ENCODE measurements around the gene RPL27.
A peak's percentile ranks its signal among the peaks of the same experiment; 100 is the strongest.
"Not testable (repeated sequence)": the region's sequence is repeated elsewhere in the genome, so short reads cannot be mapped to it uniquely, and the experiment has no call there.

The RPL27 gene

DNA sequence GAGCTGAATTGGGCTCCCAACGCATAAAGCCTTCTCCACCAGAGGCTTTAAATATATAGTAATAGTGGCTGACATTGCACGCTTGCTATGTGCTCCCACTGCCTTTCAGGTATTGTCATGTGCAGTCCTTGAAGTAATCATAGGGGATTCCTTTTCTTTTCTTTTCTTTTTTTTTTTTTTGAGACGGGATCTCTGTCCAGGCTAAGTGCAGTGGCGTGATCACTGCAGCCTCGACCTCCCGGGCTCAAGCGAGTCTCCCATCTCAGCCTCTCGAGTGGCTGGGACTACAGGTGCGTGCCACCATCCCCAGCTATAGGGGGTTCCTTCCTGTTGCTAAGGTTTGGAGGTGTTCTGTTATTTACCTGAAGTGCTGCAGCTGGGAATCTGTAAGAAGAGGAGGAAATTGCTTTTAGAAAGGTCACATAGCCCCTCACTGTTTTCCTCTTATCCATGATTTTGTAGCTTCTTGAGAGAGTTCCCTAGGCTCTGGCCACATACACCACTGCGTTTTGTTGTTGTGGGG, 845 bp downstream of the RPL27 start:
- DNase-seq (ENCODE audit: insufficient read length): no peak
- no peak for FAIRE-seq
- no peak for TF ChIP-seq POLR2A (IDR thresholded peaks at IDR 0.05; ENCODE audit: low read depth, low read length)
- TF ChIP-seq TAF1 (IDR thresholded peaks at IDR 0.05; ENCODE audit: borderline replicate concordance, low read depth, low read length): no peak
- TF ChIP-seq POLR2AphosphoS5 (IDR thresholded peaks at IDR 0.05; ENCODE audit: low read depth, low read length): no peak

DNA sequence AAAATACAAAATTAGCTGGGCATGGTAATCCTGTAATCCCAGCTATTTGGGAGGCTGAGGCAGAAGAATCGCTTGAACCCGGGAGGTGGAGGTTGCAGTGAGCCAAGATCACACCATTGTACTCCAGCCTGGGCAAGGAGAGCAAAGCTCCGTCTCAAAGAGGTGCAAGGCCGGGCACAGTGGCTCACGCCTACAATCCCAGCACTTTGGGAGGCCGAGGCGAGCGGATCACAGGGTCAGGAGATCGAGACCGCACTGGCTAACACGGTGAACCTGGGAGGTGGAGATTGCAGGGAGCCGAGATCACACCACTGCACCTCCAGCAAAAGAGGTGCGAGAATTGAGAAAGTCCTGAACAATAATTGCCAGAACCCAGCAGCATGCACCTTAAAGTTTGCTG, 2.7 kb downstream of the RPL27 start:
- not testable (repeated sequence) for DNase-seq (ENCODE audit: insufficient read length); FAIRE-seq

DNA sequence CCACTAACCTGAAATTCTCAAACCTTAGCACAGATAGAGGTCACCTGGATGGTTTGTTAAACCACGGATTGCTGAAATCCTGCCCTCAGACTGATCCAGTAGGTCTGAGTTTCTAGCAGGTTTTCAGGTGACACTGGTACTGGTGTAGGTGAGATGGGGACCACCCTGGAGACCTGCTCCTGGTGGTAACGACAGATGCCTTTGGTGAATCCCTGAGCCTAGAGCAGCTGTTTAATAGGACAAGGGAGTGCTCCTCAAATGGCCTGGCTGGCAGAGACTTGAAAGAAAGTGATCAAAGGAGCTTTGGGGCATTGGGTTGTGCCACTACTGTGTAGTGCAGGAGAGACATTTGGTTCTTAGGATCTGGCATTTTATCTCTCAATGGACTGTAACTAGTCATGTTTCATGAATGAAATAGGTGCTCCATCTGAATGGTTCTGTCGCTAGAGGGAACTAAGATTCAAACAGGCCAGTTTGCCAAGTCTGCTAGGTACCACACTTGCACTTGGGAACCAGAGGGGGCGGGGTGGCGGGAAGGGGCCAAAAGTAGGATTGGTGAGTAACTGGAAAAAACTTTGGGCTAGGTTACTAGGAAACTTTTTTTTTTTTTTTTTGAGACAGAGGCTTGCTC, 5.4 kb downstream of the RPL27 start:
- FAIRE-seq: no peak
- no peak for DNase-seq (ENCODE audit: insufficient read length)
- peak; percentile 16; the same call in 1 of the 2 replicates for TF ChIP-seq POLR2AphosphoS5 (IDR thresholded peaks at IDR 0.05; ENCODE audit: low read depth, low read length)
- TF ChIP-seq TAF1 (IDR thresholded peaks at IDR 0.05; ENCODE audit: borderline replicate concordance, low read depth, low read length): no peak
- peak; percentile 68 for TF ChIP-seq POLR2A (IDR thresholded peaks at IDR 0.05; ENCODE audit: low read depth, low read length)

DNA sequence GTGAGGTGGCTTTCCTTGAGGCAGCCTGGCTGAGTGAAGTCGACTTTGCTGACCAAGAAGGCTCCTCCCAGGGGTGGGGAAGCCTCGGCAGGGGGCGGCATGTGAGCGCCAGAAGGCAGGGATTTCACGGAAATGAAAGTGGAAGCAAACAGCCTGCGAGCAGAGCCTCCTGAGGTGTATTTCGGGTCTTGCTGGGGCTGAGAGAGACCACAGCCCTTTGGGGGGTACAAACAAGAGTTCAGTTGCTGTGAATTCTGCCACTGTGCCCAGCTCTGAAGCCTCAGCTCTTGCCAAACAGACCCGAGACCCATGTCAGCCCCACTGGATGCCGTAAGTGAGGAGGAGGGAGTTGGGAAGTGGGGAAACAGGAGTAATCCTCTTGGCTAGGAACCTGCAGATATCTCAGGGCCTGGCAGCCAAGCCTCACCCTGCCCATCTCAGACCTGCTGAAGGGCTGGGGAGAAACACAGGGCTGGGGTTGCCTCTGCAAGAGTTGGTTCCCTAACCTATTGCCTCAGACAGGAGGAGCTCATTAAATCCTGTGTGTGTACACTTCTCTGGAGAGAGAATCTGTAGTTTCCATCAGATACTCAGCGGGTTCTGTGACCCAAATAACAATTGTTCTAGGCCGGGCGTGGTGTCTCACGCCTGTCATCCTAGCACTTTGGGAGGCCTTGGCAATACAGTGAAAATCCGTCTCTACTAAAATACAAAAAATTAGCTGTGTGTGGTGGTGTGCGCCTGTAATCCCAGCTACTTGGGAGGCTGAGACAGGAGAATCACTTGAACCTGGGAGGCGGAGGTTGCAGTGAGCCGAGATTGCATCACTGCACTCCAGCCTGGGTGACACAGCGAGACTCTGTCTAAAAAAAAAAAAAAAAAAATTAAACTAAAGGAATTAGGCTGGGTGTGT, 8.7 kb downstream of the RPL27 start, which contains the start of gene IFI35:
Gene IFI35 (plus strand): TSS at position 146 of the 913 bp plus-strand sequence. CDS start 164 bp downstream, at position 310.
- TF ChIP-seq TAF1 (IDR thresholded peaks at IDR 0.05; ENCODE audit: borderline replicate concordance, low read depth, low read length): peak; percentile 66; the same call in 1 of the 2 replicates
- TF ChIP-seq POLR2AphosphoS5 (IDR thresholded peaks at IDR 0.05; ENCODE audit: low read depth, low read length): peak; percentile 75
- peak; percentile 81 for TF ChIP-seq POLR2A (IDR thresholded peaks at IDR 0.05; ENCODE audit: low read depth, low read length)
- FAIRE-seq (peak; percentile 88), DNase-seq (ENCODE audit: insufficient read length) (peak; percentile 86)

DNA sequence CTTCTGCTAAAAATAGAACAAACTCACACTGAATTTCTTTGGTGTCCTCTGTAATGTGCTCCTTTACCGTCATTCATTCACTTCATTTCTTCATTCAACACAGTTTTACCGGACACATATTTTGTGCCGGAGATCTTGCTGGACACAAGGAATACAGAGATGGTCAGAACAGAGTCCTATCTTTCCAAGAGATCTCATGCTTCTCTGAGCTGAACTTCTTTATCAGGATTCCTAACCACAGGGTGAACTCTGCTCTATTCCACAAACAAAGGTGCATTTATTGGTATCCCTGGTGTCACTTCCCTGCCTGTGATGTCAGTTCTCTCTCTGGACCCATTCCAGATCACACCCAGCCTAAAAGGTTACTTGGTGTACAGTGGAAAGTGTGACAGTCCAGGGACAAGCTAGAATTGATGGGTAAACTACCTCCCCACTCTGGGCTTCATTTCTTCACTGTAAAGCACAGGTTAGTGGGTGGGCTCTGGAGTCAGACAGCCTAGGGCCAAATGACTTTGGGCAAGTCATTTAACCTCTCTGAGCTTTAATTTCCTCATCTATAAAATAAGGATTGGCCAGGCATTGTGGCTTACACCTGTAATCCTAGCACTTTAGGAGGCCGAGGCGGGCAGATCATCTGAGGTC, 12.6 kb downstream of the RPL27 start:
- no peak for DNase-seq (ENCODE audit: insufficient read length)
- no peak for FAIRE-seq
- TF ChIP-seq TAF1 (IDR thresholded peaks at IDR 0.05; ENCODE audit: borderline replicate concordance, low read depth, low read length): no peak
- TF ChIP-seq POLR2AphosphoS5 (IDR thresholded peaks at IDR 0.05; ENCODE audit: low read depth, low read length): no peak
- no peak for TF ChIP-seq POLR2A (IDR thresholded peaks at IDR 0.05; ENCODE audit: low read depth, low read length)

DNA sequence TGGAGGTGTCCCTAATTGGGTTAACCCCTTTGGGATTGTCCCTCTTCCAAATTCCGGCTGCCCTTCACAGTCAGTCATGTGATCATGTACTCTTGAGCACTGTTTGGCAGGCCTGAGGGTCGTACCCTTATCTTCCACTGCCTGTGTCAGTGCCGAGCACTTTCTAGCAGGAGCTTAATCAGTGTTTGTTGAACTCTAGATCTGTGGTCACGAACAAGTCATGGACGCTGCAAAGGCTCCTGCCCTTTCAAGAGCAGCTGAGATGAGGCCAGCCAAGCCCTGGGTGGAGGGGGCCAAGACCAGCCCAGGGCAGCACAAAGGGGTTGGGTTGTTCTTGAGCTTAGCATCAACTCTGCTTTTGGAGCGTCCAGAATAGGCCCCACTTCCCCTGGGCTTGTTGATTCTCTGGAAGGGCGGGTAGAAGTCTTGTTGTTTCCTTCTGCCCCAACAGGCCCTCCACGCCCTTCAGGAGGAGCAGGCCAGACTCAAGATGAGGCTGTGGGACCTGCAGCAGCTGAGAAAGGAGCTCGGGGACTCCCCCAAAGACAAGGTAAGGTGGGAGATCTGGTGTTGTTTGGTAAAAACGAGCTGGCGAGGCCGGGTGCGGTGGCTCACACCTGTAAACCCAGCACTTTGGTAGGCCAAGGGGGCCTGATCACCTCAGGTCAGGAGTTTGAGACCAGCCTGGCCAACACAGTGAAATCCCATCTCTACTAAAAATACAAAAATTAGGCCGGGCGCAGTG, 13.7 kb downstream of the RPL27 start:
- no peak for FAIRE-seq
- no peak for DNase-seq (ENCODE audit: insufficient read length)
- TF ChIP-seq POLR2A (IDR thresholded peaks at IDR 0.05; ENCODE audit: low read depth, low read length): no peak
- no peak for TF ChIP-seq POLR2AphosphoS5 (IDR thresholded peaks at IDR 0.05; ENCODE audit: low read depth, low read length)
- TF ChIP-seq TAF1 (IDR thresholded peaks at IDR 0.05; ENCODE audit: borderline replicate concordance, low read depth, low read length): no peak

DNA sequence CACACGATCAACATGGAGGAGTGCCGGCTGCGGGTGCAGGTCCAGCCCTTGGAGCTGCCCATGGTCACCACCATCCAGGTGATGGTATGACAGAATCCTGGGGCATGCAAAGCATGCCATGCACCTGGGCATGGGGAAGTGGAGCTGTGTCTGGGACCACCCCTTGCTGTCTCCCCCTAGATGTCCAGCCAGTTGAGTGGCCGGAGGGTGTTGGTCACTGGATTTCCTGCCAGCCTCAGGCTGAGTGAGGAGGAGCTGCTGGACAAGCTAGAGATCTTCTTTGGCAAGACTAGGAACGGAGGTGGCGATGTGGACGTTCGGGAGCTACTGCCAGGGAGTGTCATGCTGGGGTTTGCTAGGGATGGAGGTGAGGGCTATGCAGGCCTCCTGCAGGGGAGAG, 15.1 kb downstream of the RPL27 start:
- TF ChIP-seq TAF1 (IDR thresholded peaks at IDR 0.05; ENCODE audit: borderline replicate concordance, low read depth, low read length): no peak
- TF ChIP-seq POLR2AphosphoS5 (IDR thresholded peaks at IDR 0.05; ENCODE audit: low read depth, low read length): no peak
- FAIRE-seq: no peak
- DNase-seq (ENCODE audit: insufficient read length): no peak

DNA sequence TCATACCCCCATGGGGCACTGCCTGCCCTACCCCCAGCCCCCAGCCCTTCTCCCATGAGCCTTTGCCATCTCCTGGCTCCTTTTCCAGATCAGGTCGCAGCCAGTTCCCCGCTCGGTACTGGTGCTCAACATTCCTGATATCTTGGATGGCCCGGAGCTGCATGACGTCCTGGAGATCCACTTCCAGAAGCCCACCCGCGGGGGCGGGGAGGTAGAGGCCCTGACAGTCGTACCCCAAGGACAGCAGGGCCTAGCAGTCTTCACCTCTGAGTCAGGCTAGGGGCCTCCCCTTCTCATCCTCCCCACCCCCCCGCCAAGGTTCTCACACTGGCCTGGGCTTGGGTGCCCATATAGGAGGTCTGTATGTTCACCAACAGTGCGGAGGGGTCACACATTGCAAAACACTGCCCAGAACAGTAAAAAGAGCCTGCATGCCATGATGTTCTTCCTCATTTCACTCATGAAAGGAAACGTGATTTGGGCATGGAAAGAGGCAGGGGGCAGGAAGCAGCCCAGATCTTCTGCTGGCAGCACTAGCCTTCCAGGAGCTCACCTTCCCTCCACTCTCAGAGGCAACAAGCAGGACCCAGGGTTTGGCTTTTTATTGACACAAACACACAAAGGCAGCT, 15.9 kb downstream of the RPL27 start:
- DNase-seq (ENCODE audit: insufficient read length): no peak
- no peak for TF ChIP-seq POLR2A (IDR thresholded peaks at IDR 0.05; ENCODE audit: low read depth, low read length)
- no peak for TF ChIP-seq POLR2AphosphoS5 (IDR thresholded peaks at IDR 0.05; ENCODE audit: low read depth, low read length)
- no peak for TF ChIP-seq TAF1 (IDR thresholded peaks at IDR 0.05; ENCODE audit: borderline replicate concordance, low read depth, low read length)
- FAIRE-seq: no peak

DNA sequence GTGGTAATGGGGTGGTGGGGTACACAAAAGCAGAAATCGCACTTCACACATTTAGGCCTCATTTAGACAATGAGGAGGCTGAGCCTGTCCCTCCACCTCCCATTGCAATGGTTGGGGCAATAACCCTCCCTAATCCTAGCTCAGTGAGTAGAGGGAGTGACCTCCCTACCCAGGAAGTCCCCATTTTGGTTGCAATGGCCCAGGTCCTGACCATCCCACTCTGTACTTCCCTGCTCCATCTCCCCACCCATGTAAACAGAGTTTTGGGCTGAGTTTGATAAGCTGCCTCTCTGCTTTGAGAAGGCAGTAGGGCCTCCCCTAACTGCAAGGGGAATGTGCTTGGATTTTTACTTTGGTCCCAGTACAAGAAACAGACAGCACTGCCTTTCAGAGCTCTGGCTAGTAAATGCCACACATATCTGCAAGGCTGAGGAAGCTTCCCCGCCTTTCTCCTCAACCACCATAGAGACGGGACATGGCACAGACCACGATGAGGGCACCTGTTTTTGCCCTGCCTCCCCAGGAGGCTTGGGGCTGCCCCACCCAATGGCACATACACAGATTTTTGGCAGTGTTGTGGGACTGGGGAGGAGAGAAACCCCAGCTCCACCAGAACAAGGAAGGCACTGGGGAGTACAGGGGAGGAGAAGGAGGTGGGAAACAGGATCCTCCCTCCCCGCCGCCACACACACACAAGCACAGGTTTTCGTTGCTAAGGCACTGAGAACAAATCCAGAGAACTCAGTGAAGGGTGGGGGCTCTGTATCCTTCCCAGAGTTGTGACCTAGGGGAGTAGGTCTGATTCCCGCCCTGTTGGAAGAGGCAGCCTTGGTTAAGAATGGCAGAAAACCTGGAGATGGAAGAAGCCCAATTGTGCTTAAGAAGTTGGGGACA, 16.7 kb downstream of the RPL27 start:
- TF ChIP-seq POLR2AphosphoS5 (IDR thresholded peaks at IDR 0.05; ENCODE audit: low read depth, low read length) (no peak), TAF1 (IDR thresholded peaks at IDR 0.05; ENCODE audit: borderline replicate concordance, low read depth, low read length) (no peak), POLR2A (IDR thresholded peaks at IDR 0.05; ENCODE audit: low read depth, low read length) (no peak; the same call in 1 of the 2 replicates)
- FAIRE-seq: no peak

DNA sequence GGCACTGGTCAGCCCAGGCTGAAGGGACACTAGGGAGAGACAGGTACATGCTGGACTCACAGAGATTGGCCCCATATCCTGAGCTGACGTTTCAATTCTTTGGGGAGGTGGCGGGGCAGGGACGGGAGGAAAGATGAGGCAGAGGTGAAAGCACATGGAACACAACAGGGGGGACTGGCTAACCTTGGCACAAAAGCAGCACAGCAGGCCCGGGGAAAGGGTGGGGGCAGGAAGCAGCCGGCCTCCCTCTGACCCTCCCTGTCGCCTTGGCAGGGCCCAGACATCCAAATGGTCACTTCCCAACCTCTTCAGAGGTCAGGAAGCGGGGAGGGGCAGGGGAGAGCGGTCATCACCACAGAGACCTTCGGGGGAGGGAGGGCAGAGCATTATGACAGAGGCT, 17.4 kb downstream of the RPL27 start:
- DNase-seq (ENCODE audit: insufficient read length) (no peak), FAIRE-seq (no peak)
- TF ChIP-seq TAF1 (IDR thresholded peaks at IDR 0.05; ENCODE audit: borderline replicate concordance, low read depth, low read length): no peak
- TF ChIP-seq POLR2AphosphoS5 (IDR thresholded peaks at IDR 0.05; ENCODE audit: low read depth, low read length): no peak
- no peak for TF ChIP-seq POLR2A (IDR thresholded peaks at IDR 0.05; ENCODE audit: low read depth, low read length)

More for the DNA sequence above, 16.7 kb downstream of the RPL27 start:
- DNase-seq (ENCODE audit: insufficient read length): no peak
